LHCN-M2 (cell line): ENCODE data around the gene ABLIM2. TPM values are rescaled to one million over a fixed set of nuclear protein-coding genes. Genes with fewer than 3 reads are reported as not detected.

ENCODE experiments used
- total RNA-seq: library from RNA; depleted of rRNA; stranded (reverse); fragments of >200 nt; gene quantifications from 2 replicates; pipeline ENCODE4 v1.2.3, GENCODE V29; 2014; rRNA removed

ABLIM2 gene
- total RNA-seq, 1 experiment from 2014 or later, result 2.6 TPM

Other genes starting within 250 kb of the ABLIM2 start
- 22.6 and 23.9 TPM in 2 replicates for gene AFAP1, start 219.0 kb downstream of the ABLIM2 start, total RNA-seq
- 5.0 and 6.5 TPM in 2 replicates for gene SH3TC1, start 40.5 kb upstream of the ABLIM2 start, total RNA-seq
- 69.6 and 116 TPM in 2 replicates for gene HTRA3, start 110.9 kb upstream of the ABLIM2 start, total RNA-seq